ENCODE measurements around the gene MT1B. TPM values are rescaled to one million over a fixed set of nuclear protein-coding genes. Genes with fewer than 3 reads are reported as not detected.

The MT1B gene
- total and polyA plus RNA-seq, 2 of the 13 experiments (the other 11 are each of a cell fraction or from before 2014, with no cell fraction given) = 0.89 TPM; not detected in 1

DNA sequence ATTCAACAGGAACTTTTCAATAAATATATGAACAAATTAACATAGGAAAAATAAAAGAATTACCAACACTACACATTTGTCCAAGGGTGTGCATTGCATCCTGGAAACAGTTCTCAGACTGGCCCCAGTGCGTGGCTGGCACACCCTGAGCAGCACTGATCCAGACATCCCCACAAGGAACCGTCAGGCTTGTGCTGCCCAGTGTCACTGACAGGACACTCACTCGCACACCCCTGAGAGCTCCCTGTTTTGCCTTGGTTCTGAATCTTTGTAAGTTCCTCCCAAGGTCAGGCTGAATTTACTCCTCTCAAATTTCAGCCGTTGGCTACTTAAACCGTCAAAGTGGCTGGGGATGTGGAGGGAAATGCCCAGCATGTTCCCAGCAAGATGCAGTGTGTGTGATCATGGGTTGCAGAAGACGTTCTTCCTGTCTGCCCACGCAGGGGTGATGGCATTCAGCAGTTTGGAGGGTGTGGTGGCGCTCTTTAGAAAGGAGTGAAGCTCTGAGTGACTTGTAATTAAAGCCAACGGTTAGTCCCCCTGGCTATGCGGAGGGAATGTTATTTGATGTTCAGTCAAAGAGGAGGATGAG is 41.6 kb upstream of the MT1B start (continued):
- TF ChIP-seq BHLHE40 (IDR thresholded peaks at IDR 0.05; ENCODE audit: low read length) (no peak), ZNF616 (CRISPR knock-in tag; IDR thresholded peaks at IDR 0.05; ENCODE audit: low read depth) (no peak), ZNF318 (CRISPR knock-in tag; IDR thresholded peaks at IDR 0.05) (0 out of 2 replicates have a peak, but pooled peaks have one; percentile 17), KDM5A (IDR thresholded peaks at IDR 0.05; ENCODE audit: borderline replicate concordance, low read length) (no peak), U2AF1 (optimal IDR thresholded peaks at IDR 0.05; ENCODE audit: low read depth, low read length) (no peak), ZSCAN29 (CRISPR knock-in tag; conservative IDR thresholded peaks at IDR 0.05) (no peak; the same call in 1 of the 2 replicates), CENPBD1 (CRISPR knock-in tag; IDR thresholded peaks at IDR 0.05; ENCODE audit: borderline replicate concordance, low read depth) (no peak), ZNF761 (CRISPR knock-in tag; conservative IDR thresholded peaks at IDR 0.05) (0 out of 2 replicates have a peak, but pooled peaks have one; percentile 57), REPIN1 (CRISPR knock-in tag; IDR thresholded peaks at IDR 0.05; ENCODE audit: borderline replicate concordance, low read depth) (no peak), ZNF510 (CRISPR knock-in tag; IDR thresholded peaks at IDR 0.05; ENCODE audit: low read depth) (0 out of 2 replicates have a peak, but pooled peaks have one; percentile 52), ZNF446 (CRISPR knock-in tag; IDR thresholded peaks at IDR 0.05) (no peak), MAFK (conservative IDR thresholded peaks at IDR 0.05 in 1 of 2, IDR thresholded peaks at IDR 0.05 in 1 of 2; ENCODE audit: low read length in 2 of 2) (no peak), KDM3A (CRISPR knock-in tag; IDR thresholded peaks at IDR 0.05; ENCODE audit: low read depth) (no peak), ZNF674 (CRISPR knock-in tag; IDR thresholded peaks at IDR 0.05; ENCODE audit: low read depth) (no peak), SIN3A (IDR thresholded peaks at IDR 0.05; ENCODE audit: borderline replicate concordance, low read depth, low read length) (0 out of 2 replicates have a peak, but pooled peaks have one; percentile 40), ZNF782 (CRISPR knock-in tag; IDR thresholded peaks at IDR 0.05; ENCODE audit: borderline replicate concordance) (peak; percentile 49; the same call in 1 of the 2 replicates), ZNF577 (CRISPR knock-in tag; IDR thresholded peaks at IDR 0.05; ENCODE audit: borderline replicate concordance, low read depth) (no peak)
- TF ChIP-seq, protein P1, sequence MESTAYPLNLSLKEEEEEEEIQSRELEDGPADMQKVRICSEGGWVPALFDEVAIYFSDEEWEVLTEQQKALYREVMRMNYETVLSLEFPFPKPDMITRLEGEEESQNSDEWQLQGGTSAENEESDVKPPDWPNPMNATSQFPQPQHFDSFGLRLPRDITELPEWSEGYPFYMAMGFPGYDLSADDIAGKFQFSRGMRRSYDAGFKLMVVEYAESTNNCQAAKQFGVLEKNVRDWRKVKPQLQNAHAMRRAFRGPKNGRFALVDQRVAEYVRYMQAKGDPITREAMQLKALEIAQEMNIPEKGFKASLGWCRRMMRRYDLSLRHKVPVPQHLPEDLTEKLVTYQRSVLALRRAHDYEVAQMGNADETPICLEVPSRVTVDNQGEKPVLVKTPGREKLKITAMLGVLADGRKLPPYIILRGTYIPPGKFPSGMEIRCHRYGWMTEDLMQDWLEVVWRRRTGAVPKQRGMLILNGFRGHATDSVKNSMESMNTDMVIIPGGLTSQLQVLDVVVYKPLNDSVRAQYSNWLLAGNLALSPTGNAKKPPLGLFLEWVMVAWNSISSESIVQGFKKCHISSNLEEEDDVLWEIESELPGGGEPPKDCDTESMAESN (CRISPR knock-in tag; conservative IDR thresholded peaks at IDR 0.05) = 0 out of 2 replicates have a peak, but pooled peaks have one; percentile 46
